Measurements from ENCODE around the gene CDH9.

DNA sequence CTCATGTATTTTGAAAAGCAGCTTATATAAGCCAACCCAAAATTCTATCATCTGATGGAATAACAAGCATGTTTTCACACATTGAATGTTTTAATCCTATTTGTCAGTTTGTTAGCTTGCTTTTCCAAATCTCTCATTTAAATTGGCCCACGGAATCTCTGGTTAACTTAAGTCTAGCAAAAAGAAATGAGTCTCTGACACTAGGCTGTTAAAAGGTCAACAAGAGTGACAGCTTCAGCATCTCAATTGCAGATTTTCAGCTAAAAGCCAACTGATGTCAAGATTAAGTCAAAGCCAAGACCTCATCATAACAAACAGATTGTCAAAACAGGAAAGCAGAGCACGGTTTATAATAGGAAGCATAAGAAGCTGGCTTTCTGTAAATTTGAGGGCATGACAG, 49.4 kb upstream of the CDH9 start:
- TF ChIP-seq, protein P1, sequence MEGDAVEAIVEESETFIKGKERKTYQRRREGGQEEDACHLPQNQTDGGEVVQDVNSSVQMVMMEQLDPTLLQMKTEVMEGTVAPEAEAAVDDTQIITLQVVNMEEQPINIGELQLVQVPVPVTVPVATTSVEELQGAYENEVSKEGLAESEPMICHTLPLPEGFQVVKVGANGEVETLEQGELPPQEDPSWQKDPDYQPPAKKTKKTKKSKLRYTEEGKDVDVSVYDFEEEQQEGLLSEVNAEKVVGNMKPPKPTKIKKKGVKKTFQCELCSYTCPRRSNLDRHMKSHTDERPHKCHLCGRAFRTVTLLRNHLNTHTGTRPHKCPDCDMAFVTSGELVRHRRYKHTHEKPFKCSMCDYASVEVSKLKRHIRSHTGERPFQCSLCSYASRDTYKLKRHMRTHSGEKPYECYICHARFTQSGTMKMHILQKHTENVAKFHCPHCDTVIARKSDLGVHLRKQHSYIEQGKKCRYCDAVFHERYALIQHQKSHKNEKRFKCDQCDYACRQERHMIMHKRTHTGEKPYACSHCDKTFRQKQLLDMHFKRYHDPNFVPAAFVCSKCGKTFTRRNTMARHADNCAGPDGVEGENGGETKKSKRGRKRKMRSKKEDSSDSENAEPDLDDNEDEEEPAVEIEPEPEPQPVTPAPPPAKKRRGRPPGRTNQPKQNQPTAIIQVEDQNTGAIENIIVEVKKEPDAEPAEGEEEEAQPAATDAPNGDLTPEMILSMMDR (IDR thresholded peaks at IDR 0.05): no peak
- no peak for TF ChIP-seq POLR2A (IDR thresholded peaks at IDR 0.05)
